HepG2 (cell line): Measurements from ENCODE around the gene HPS6. TPM values are rescaled to one million over a fixed set of nuclear protein-coding genes. Genes with fewer than 3 reads are reported as not detected.

Source experiments
- ATAC-seq: fragments of 200-7000 bp; cut with Tn5 transposase; 3 replicates; pipeline ENCODE4 v1.9.1; 2020; ENCODE audit warnings: mild to moderate bottlenecking, moderate library complexity
- BruUV-seq: library from RNA; stranded (reverse); fragments of 400-500 nt; replicated peaks from 2 replicates; lab custom pipeline; 2021; lab: Mats Ljungman, UMichigan
- CTCF ChIA-PET: fragments of 300-600 bp; formaldehyde crosslinking; extraction: SDS; loops from one replicate; lab custom pipeline; 2021; ENCODE audit warnings: low total read pairs, inconsistent platforms, low intra/inter-chr PET ratio; lab: Yijun Ruan, JAX
- POLR2A ChIA-PET: fragments of 350-600 bp; sonication (Branson Sonifier 250); formaldehyde crosslinking; loops from one replicate; lab custom pipeline; 2020; ENCODE audit warnings: antibody characterized with exemption, inconsistent platforms; lab: Yijun Ruan, JAX
- DNase-seq: peaks from one replicate; pipeline ENCODE4 v3.0.0-alpha.2; 2015; ENCODE audit warnings: low spot score
- FAIRE-seq: peaks from 3 replicates; lab custom pipeline; 2011; peaks lifted over from hg19 to GRCh38; lab: Jason Lieb, UNC
- H2AFZ ChIP-seq: one replicate; pipeline ENCODE4 v1.6.1; 2011; ENCODE audit warnings: low read length, inconsistent platforms
- H3K27ac ChIP-seq: fragments of 300-600 bp; 3 replicates; pipeline ENCODE4 v1.8.0; 2011; ENCODE audit warnings: mixed run types, mild to moderate bottlenecking, mixed read lengths, low read length, inconsistent platforms; ENCODE audit not compliant: insufficient read depth; ENCODE audit errors: extremely low read length
- H3K27me3 ChIP-seq, 2 experiments: fragments of 200-600 bp in 1 of 2; 2 replicates in 1 of 2; 3 replicates in 1 of 2; pipeline versions ENCODE4 v1.6.0 to v1.8.0; 2011; ENCODE audit warnings: low read length in 2 of 2, mild to moderate bottlenecking in 2 of 2, moderate library complexity in 2 of 2, inconsistent platforms in 1 of 2; ENCODE audit not compliant: insufficient read depth in 2 of 2, control insufficient read depth in 1 of 2
- H3K36me3 ChIP-seq, 2 experiments: fragments of 200-600 bp in 1 of 2; replicated peaks in 1 of 2; 2 replicates in 1 of 2; 3 replicates in 1 of 2; pipeline versions ENCODE4 v1.5.1 to v1.8.0; 2011; ENCODE audit warnings: low read length in 2 of 2, inconsistent platforms in 1 of 2; ENCODE audit not compliant: insufficient read depth in 2 of 2, control insufficient read depth in 1 of 2
- H3K4me1 ChIP-seq: 2 replicates; pipeline ENCODE4 v1.5.1; 2012; ENCODE audit warnings: low read length, inconsistent platforms; ENCODE audit not compliant: insufficient read depth
- H3K4me2 ChIP-seq: 2 replicates; pipeline ENCODE4 v1.6.0; 2011; ENCODE audit warnings: low read depth, low read length, inconsistent platforms
- H3K4me3 ChIP-seq, 3 experiments: fragments of 200-600 bp in 1 of 3; sonication (generic), shearing (Covaris generic) in 1 of 3; replicated peaks in 1 of 3; 2 replicates each; pipeline ENCODE4 v1.5.1; 2011 to 2016; ENCODE audit warnings: low read length in 3 of 3, inconsistent platforms in 2 of 3, low read depth in 2 of 3, mild to moderate bottlenecking in 2 of 3, control low read depth in 1 of 3, mixed read lengths in 1 of 3; ENCODE audit not compliant: insufficient read depth in 1 of 3
- H3K79me2 ChIP-seq: one replicate; pipeline ENCODE4 v1.6.1; 2011; ENCODE audit warnings: low read length, inconsistent platforms; ENCODE audit not compliant: insufficient read depth
- H3K9ac ChIP-seq: 2 replicates; pipeline ENCODE4 v1.6.0; 2011; ENCODE audit warnings: mild to moderate bottlenecking, low read depth, low read length, inconsistent platforms; ENCODE audit not compliant: insufficient read depth
- H3K9me3 ChIP-seq: 2 replicates; pipeline ENCODE4 v1.5.1; 2012; ENCODE audit warnings: mild to moderate bottlenecking, low read length
- H4K20me1 ChIP-seq: 2 replicates; pipeline ENCODE4 v1.6.0; 2011; ENCODE audit warnings: inconsistent platforms, mild to moderate bottlenecking, low read length, moderate library complexity; ENCODE audit not compliant: insufficient read depth
- CEBPZ ChIP-seq: IDR thresholded peaks from 2 replicates; pipeline ENCODE4 v1.6.1; 2012; ENCODE audit warnings: low read length, improper control_type of control experiment
- HMG20B ChIP-seq: conservative IDR thresholded peaks from 2 replicates; pipeline ENCODE4 v1.6.1; 2016; ENCODE audit warnings: missing genetic modification reagents, missing compliant biosample characterization
- KLF12 ChIP-seq: sonication (generic); formaldehyde crosslinking; IDR thresholded peaks from 2 replicates; pipeline ENCODE4 v1.4.0; 2020; ENCODE audit warnings: missing genetic modification reagents, borderline replicate concordance
- KMT2B ChIP-seq: IDR thresholded peaks from 2 replicates; pipeline ENCODE4 v1.6.1; 2016; ENCODE audit warnings: missing genetic modification reagents, missing compliant biosample characterization
- MIER2 ChIP-seq: IDR thresholded peaks from 2 replicates; pipeline ENCODE4 v1.6.1; 2016; ENCODE audit warnings: missing biosample characterization, missing genetic modification reagents
- REPIN1 ChIP-seq: sonication (generic); formaldehyde crosslinking; IDR thresholded peaks from 2 replicates; pipeline ENCODE4 v1.8.0; 2022; ENCODE audit warnings: missing genetic modification reagents, low read depth, mild to moderate bottlenecking, borderline replicate concordance
- RFX3 ChIP-seq: IDR thresholded peaks from 2 replicates; pipeline ENCODE4 v1.6.1; 2016; ENCODE audit warnings: missing biosample characterization, missing genetic modification reagents
- ZFP36L1 ChIP-seq: sonication (generic); formaldehyde crosslinking; IDR thresholded peaks from 2 replicates; pipeline ENCODE4 v1.8.0; 2022; ENCODE audit warnings: mild to moderate bottlenecking, missing genetic modification reagents, moderate library complexity
- ZIK1 ChIP-seq: sonication (generic); formaldehyde crosslinking; IDR thresholded peaks from 2 replicates; pipeline ENCODE4 v1.5.0; 2020; ENCODE audit warnings: mild to moderate bottlenecking, low read depth, missing genetic modification reagents, borderline replicate concordance
- ZNF768 ChIP-seq: sonication (generic); formaldehyde crosslinking; IDR thresholded peaks from 2 replicates; pipeline ENCODE4 v1.4.0; 2020; ENCODE audit warnings: missing genetic modification reagents
- ZNF773 ChIP-seq: sonication (generic); formaldehyde crosslinking; IDR thresholded peaks from 2 replicates; pipeline ENCODE4 v1.4.0; 2020; ENCODE audit warnings: missing genetic modification reagents, borderline replicate concordance
- ZNF776 ChIP-seq: sonication (generic); formaldehyde crosslinking; IDR thresholded peaks from 2 replicates; pipeline ENCODE4 v1.4.0; 2020; ENCODE audit warnings: mild to moderate bottlenecking, missing genetic modification reagents
- ZNF792 ChIP-seq: IDR thresholded peaks from 2 replicates; pipeline ENCODE4 v1.6.1; 2016
- ZSCAN22 ChIP-seq: sonication (generic); formaldehyde crosslinking; IDR thresholded peaks from 2 replicates; pipeline ENCODE4 v1.4.0; 2020; ENCODE audit warnings: mild to moderate bottlenecking, missing genetic modification reagents
- WGBS: methylation state at CpG from one replicate; pipeline ENCODE4 v1.1.6; 2017; ENCODE audit warnings: low lambda C conversion rate; 5-methylcytosine and 5-hydroxymethylcytosine counted together
- in situ Hi-C: cut with HindIII; loops from 2 replicates; pipeline ENCODE4 v1.10.0; 2017; ENCODE audit warnings: low pct_unique_long_range_greater_than_20kb; ENCODE audit not compliant: extremely low pct_ligation_motif_present
- intact Hi-C: fragments of 100-400 bp; cut with micrococcal nuclease; formaldehyde crosslinking; loops from one replicate; pipeline ENCODE4 v1.10.0; 2022; ENCODE audit not compliant: unreplicated experiment
- polyA plus RNA-seq, 8 experiments: library from polyadenylated mRNA; depleted of rRNA in 3 of 8; stranded (reverse) in 7 of 8; unstranded in 1 of 8; fragments of >200 nt; fragmentation: Illumina TruSeq in 4 of 8; extraction: Trizol in 4 of 8; gene quantifications; 2 replicates each; pipeline versions ENCODE4 v1.2.1 to v1.2.3, GENCODE V29; 2011 to 2016; ENCODE audit warnings: low read depth in 4 of 8, missing spikeins in 1 of 8, mixed read lengths in 1 of 8; ENCODE audit not compliant: insufficient read depth in 1 of 8
- total RNA-seq, 5 experiments: library from RNA; depleted of rRNA; stranded (reverse); fragments of >200 nt; fragmentation: Illumina TruSeq; extraction: Trizol; gene quantifications; 2 replicates each; pipeline ENCODE4 v1.2.3, GENCODE V29; 2016; ENCODE audit warnings: low read depth in 1 of 5
- TF ChIP-seq, protein P1 (sequence below): IDR thresholded peaks from 2 replicates; pipeline ENCODE4 v1.6.1; 2016; ENCODE audit warnings: mild to moderate bottlenecking, missing biosample characterization, missing genetic modification reagents
- TF ChIP-seq, protein P2 (sequence below): sonication (generic); formaldehyde crosslinking; IDR thresholded peaks from 2 replicates; pipeline ENCODE4 v1.4.0; 2020; ENCODE audit warnings: low read depth, mild to moderate bottlenecking, missing genetic modification reagents

Gene HPS6
- total and polyA plus RNA-seq, 2 of the 13 experiments (the other 11 are each of a cell fraction or from before 2014, with no cell fraction given) = 2.9 to 14.9 TPM

- Histone ChIP-seq H3K79me2 (no peaks in the 10 kb centered on the region), H3K4me2 (no peak overlapping the region), H3K4me1 (no peaks in the 10 kb centered on the region), H3K9me3 (no peaks in the 10 kb centered on the region), H4K20me1 (no peaks in the 10 kb centered on the region), H3K27me3 (no peaks in the 10 kb centered on the region), H3K4me3 (no peak overlapping the region), H2AFZ (no peak overlapping the region), H3K9ac (no peak overlapping the region), H3K27ac (no peak overlapping the region), H3K36me3 (no peaks in the 10 kb centered on the region)
- ATAC-seq (no peak), FAIRE-seq (no peak), DNase-seq (no peak)
- TF ChIP-seq ZNF773 (CRISPR knock-in tag) (no peak), KLF12 (CRISPR knock-in tag) (no peak), HMG20B (CRISPR knock-in tag) (no peak), MIER2 (CRISPR knock-in tag) (no peak), ZSCAN22 (CRISPR knock-in tag) (no peak)
- TF ChIP-seq, protein P1, sequence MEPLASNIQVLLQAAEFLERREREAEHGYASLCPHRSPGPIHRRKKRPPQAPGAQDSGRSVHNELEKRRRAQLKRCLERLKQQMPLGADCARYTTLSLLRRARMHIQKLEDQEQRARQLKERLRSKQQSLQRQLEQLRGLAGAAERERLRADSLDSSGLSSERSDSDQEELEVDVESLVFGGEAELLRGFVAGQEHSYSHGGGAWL (CRISPR knock-in tag) = no peak
- POLR2A ChIA-PET = no interaction called here
- 91% methylated on average over 8 of the region's 8 CpGs for WGBS
- CTCF ChIA-PET = no interaction called here
- intact Hi-C loops = no loop called here
- BruUV-seq = no TSS peak
- in situ Hi-C loops = no loop called here
Measured at GRCh38 chr10:102086196-102086595, 21.0 kb downstream of the HPS6 start.

DNA sequence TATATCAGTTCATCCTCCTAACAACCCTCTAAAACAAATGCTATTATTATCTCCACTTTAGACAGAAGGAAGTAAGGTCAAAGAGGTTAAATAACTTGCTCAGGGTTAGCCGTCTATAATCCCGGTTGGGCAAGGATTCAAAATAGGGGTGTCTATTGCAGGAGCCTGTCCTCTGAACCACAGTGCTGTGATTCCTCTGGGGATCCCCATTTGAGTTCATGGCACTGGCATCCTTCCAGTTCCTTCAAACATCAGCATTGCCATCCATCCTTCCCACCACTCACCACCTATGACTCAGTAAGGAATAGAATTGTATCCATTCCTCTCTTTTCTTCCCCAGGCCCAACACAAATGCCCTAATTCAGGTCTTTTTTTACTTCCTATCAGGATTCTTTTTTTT, 25.6 kb downstream of the HPS6 start:
- in situ Hi-C loops = no loop called here
- DNase-seq = no peak
- Histone ChIP-seq H3K9me3 (no peaks in the 10 kb centered on the region), H3K4me3 (no peak overlapping the region), H3K4me2 (no peak overlapping the region), H3K36me3 (no peaks in the 10 kb centered on the region), H3K27ac (no peak overlapping the region), H3K4me1 (no peaks in the 10 kb centered on the region), H2AFZ (no peak overlapping the region), H3K27me3 (no peaks in the 10 kb centered on the region), H3K79me2 (no peaks in the 10 kb centered on the region), H3K9ac (no peak overlapping the region), H4K20me1 (no peaks in the 10 kb centered on the region)
- FAIRE-seq = no peak
- CTCF ChIA-PET = no interaction called here
- WGBS = 8% methylated on average over 2 of the region's 2 CpGs
- POLR2A ChIA-PET = no interaction called here
- intact Hi-C loops = no loop called here
- no peak for ATAC-seq
- no TSS peak for BruUV-seq
- no peak for TF ChIP-seq ZNF792 (CRISPR knock-in tag)
- TF ChIP-seq RFX3 (CRISPR knock-in tag) = no peak
- TF ChIP-seq ZFP36L1 = no peak
- TF ChIP-seq KMT2B (CRISPR knock-in tag) = no peak
- TF ChIP-seq, protein P2, sequence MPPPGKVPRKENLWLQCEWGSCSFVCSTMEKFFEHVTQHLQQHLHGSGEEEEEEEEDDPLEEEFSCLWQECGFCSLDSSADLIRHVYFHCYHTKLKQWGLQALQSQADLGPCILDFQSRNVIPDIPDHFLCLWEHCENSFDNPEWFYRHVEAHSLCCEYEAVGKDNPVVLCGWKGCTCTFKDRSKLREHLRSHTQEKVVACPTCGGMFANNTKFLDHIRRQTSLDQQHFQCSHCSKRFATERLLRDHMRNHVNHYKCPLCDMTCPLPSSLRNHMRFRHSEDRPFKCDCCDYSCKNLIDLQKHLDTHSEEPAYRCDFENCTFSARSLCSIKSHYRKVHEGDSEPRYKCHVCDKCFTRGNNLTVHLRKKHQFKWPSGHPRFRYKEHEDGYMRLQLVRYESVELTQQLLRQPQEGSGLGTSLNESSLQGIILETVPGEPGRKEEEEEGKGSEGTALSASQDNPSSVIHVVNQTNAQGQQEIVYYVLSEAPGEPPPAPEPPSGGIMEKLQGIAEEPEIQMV (CRISPR knock-in tag) = no peak
- TF ChIP-seq ZIK1 = no peak
- no peak for TF ChIP-seq ZNF768
- no peak for TF ChIP-seq CEBPZ
- no peak for TF ChIP-seq ZNF776
- no peak for TF ChIP-seq REPIN1 (CRISPR knock-in tag)
